HG02852 (cell line): ENCODE data around the gene HMGN5.

Experiments
- ATAC-seq: cut with Tn5 transposase; IDR thresholded peaks from one replicate; pipeline ENCODE4 v1.9.1; 2021; ENCODE audit warnings: mild to moderate bottlenecking, moderate library complexity; ENCODE audit not compliant: unreplicated experiment

The HMGN5 gene

DNA sequence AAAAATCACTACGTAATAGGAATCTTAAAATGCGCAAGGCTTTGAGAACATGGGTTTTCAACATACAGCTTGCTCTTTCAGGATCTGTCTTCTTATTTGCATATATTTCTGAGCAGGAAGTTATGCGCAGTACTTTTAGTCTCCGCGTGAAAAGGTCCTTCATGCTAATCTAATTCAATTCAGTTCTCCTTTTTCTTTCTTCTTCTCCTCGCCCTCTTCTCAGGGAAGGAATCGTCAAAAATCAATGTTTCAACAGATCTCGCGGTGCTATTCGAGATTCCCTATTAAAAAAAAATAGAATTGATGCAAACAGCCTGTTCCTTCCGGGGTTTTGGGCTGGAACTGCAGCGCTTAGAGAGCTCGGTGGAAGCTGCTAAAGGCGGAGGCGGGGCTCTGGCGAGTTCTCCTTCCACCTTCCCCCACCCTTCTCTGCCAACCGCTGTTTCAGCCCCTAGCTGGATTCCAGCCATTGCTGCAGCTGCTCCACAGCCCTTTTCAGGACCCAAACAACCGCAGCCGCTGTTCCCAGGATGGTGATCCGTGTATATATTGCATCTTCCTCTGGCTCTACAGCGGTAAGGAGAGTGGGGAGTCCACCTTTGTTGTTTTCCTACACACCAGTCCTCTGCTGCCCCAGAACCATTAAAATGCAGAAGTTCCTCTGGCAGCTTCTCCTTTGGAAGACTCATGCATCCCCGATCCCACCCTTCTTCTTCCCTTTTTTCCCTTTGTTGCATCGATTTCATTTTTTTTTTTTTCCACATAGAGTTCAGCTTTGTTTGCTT, at the start of gene HMGN5, which contains the start of gene SH3BGRL:
HMGN5 (minus strand) TSS at position 243 of the 785 bp plus-strand sequence. CDS start 80,364 bp downstream, outside the sequence.
SH3BGRL (plus strand) TSS at position 432 of the 785 bp plus-strand sequence; CDS start at position 531, 99 bp downstream.
- ATAC-seq = peak; percentile 91

GRCh38 chrX:81241753-81242152, 40.0 kb upstream of the HMGN5 start:
- no peak for ATAC-seq

DNA sequence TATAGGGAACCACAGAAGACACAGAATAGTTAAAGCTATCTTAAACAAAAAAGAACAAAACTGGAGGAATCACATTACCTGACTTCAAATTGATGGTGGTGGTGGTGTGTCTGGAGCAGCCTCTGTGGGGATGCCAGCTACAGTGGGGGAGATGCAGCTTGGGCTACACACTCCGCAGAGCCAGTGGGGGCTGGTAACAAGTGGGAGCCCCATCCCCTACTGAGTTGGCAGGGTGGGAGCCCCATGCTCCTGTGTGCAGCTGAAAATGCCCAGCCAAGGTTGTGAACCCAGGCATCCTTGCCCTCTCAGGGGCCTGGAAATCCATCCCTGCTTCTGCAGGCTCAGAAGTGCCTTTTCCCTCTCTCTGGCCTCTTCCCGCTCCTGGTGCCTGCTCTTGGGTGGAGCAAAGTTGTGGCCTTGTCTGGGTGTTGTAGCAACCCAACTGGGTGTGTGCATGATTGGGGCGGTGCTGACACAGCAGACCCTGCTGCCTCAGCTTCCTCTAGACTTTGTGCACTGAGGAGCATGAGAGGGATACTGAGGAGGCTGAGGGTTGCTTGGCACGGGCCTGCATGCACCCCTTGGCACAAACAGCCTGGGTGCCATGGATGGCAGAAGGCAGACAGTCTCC, 39.1 kb upstream of the HMGN5 start:
- ATAC-seq = no peak

GRCh38 chrX:81238166-81238565, 36.5 kb upstream of the HMGN5 start:
- no peak for ATAC-seq

DNA sequence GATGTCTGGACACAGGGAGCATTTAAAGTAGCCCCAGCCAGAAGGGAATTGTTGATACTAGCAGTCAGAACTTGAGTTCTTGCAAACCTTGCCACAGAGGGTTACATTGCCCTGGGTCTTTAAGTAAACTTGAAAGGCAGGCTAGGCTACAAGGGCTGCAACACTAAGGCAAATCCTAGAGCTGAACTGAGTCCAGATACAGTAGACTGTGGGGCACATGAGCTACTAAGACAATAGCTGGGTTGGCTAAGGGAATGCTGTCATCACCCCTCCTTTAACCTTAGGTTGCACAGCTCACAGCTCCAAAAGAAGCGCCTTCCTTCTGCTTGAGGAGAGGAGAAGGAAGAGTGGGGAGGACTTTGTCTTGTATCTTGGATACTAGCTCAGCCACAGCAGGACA, 35.8 kb upstream of the HMGN5 start:
- no peak for ATAC-seq

DNA sequence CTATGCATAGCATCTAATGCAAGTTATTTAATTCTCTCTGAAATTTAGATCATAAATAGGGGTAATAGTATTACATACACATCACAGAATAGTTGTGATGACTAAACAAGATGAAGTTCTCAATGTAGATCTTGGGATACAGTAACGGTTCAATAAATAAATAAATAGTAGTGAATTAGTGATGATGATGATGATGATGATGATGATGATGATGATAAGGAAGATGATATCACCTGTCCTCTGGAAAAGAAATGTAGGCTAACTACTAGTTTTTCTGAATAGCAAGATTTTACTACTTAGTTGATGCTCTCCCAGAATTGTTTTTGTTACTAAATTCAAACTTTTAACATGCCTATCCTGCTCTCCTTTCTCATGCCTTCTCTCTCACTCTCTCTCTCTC, 30.5 kb upstream of the HMGN5 start:
- no peak for ATAC-seq

GRCh38 chrX:81231476-81231875, 29.8 kb upstream of the HMGN5 start:
- no peak for ATAC-seq

GRCh38 chrX:81229901-81230300, 28.2 kb upstream of the HMGN5 start:
- ATAC-seq = no peak

DNA sequence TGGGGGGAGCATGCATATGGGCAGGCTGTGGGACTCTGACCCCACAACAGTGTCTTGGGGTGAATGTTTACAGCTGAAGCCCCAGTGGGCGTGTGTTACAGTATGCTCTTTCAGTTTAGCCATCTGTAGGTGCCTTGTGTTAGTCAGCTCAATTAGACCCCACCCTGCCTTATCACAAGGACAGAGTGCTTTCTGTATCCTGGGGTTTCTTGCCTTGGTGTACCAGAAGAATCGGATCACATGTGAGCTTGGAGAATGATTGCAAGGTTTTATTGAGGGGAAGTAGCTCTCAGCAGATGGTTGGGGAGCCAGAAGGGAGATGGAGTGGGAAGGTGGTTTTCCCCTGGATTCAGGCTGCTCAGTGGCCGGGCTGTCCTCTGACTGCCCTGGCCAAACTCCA, 27.5 kb upstream of the HMGN5 start:
- ATAC-seq = no peak

- no peak for ATAC-seq
Measured at GRCh38 chrX:81215685-81216084, 14.0 kb upstream of the HMGN5 start.

GRCh38 chrX:81208916-81209315, 7.2 kb upstream of the HMGN5 start:
- ATAC-seq = no peak

DNA sequence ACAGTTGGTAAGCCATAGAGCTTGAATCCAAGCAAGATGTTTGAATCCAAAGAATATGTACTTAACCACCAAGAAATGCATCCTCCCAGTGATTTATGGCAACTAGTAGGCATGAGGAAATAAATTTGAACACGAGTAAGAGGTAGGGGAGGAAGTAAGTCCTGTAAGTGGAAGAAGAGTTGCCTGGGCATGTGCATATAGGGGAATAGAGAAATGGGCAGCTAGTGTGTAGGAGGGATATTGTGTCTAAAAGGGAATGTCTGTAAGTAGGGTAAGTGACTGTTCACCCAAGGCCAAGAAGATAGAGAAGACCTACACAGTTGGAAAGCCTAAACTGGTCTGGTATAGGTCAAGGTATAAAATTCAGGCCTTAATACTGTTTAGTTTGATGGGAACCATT, 4.8 kb upstream of the HMGN5 start:
- ATAC-seq = no peak

GRCh38 chrX:81205551-81205950, 3.8 kb upstream of the HMGN5 start:
- ATAC-seq = no peak

- ATAC-seq = no peak
Measured at GRCh38 chrX:81202943-81203342, 1.2 kb upstream of the HMGN5 start.

GRCh38 chrX:81202456-81202819, 725 bp upstream of the HMGN5 start:
- ATAC-seq = peak; percentile 16

DNA sequence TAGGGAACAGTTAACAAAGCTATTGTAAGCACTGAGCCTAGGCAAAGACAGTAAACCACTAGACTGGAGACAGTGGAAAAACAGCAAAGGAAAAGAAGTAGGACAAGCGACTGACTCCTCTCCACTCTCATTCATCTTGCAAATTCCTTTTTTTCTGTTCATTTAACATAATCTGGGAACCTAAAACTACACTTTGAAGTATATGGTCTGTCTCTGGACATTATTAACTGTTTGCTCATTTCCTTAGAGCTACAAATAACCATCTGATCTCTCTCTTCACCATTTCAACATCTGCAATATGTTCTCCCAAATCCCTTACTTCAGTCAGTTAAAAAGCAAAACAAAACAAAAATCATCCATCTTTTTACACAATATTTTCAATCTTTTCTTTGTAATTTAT, 642 bp downstream of the HMGN5 start:
- no peak for ATAC-seq

DNA sequence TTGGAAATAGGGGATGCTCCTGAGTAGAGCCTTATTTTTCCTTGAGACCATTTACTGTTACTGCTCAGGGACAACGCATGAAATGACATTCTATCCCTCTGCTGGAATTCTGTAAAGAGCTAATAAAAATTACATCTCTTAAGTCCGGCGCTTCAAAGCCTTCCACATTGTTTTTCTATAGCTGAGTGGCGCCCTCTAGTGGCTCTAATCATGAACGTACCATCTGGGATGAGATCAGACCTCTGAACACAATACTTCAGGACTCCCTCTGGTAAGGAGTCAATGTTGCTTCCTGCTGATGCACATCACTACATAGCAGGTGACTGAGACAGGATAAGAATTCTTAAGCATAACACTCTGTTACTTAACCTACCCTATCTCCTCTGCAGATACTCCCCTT, 6.0 kb downstream of the HMGN5 start:
- peak; percentile 98 for ATAC-seq

DNA sequence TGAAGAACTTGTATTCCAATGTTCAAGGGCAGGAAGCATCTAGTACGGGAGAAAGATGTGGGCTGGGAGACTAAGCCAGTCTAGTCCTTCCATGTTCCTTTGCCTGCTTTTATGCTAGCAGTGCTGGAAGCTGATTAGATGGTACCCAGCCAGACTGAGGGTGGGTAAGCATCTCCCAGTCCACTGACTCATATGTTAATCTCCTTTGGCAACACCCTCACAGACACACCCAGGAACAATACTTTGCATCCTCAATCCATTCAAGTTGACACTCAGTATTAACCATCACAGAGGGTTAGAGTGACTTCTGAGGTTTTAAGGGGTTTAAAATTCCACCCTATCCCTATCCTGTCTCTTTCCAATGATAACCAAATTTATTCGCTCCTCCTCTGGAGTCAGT, 6.5 kb downstream of the HMGN5 start:
- ATAC-seq = no peak

GRCh38 chrX:81174286-81174685, 27.4 kb downstream of the HMGN5 start:
- peak; percentile 54 for ATAC-seq

- ATAC-seq = peak; percentile 77
Measured at GRCh38 chrX:81168391-81168790, 33.3 kb downstream of the HMGN5 start.

GRCh38 chrX:81121513-81122363, 80.0 kb downstream of the HMGN5 start:
- peak; percentile 94 for ATAC-seq
